ENCODE data around the gene ANGPTL4. TPM values are rescaled to one million over a fixed set of nuclear protein-coding genes. Genes with fewer than 3 reads are reported as not detected.

The ANGPTL4 gene
- total and polyA plus RNA-seq, 2 experiments from 2014 or later = 1.9 to 2.2 TPM

GRCh38 chr19:8397746-8398310, 33.9 kb downstream of the ANGPTL4 start (continued):
- TF ChIP-seq, protein P1, sequence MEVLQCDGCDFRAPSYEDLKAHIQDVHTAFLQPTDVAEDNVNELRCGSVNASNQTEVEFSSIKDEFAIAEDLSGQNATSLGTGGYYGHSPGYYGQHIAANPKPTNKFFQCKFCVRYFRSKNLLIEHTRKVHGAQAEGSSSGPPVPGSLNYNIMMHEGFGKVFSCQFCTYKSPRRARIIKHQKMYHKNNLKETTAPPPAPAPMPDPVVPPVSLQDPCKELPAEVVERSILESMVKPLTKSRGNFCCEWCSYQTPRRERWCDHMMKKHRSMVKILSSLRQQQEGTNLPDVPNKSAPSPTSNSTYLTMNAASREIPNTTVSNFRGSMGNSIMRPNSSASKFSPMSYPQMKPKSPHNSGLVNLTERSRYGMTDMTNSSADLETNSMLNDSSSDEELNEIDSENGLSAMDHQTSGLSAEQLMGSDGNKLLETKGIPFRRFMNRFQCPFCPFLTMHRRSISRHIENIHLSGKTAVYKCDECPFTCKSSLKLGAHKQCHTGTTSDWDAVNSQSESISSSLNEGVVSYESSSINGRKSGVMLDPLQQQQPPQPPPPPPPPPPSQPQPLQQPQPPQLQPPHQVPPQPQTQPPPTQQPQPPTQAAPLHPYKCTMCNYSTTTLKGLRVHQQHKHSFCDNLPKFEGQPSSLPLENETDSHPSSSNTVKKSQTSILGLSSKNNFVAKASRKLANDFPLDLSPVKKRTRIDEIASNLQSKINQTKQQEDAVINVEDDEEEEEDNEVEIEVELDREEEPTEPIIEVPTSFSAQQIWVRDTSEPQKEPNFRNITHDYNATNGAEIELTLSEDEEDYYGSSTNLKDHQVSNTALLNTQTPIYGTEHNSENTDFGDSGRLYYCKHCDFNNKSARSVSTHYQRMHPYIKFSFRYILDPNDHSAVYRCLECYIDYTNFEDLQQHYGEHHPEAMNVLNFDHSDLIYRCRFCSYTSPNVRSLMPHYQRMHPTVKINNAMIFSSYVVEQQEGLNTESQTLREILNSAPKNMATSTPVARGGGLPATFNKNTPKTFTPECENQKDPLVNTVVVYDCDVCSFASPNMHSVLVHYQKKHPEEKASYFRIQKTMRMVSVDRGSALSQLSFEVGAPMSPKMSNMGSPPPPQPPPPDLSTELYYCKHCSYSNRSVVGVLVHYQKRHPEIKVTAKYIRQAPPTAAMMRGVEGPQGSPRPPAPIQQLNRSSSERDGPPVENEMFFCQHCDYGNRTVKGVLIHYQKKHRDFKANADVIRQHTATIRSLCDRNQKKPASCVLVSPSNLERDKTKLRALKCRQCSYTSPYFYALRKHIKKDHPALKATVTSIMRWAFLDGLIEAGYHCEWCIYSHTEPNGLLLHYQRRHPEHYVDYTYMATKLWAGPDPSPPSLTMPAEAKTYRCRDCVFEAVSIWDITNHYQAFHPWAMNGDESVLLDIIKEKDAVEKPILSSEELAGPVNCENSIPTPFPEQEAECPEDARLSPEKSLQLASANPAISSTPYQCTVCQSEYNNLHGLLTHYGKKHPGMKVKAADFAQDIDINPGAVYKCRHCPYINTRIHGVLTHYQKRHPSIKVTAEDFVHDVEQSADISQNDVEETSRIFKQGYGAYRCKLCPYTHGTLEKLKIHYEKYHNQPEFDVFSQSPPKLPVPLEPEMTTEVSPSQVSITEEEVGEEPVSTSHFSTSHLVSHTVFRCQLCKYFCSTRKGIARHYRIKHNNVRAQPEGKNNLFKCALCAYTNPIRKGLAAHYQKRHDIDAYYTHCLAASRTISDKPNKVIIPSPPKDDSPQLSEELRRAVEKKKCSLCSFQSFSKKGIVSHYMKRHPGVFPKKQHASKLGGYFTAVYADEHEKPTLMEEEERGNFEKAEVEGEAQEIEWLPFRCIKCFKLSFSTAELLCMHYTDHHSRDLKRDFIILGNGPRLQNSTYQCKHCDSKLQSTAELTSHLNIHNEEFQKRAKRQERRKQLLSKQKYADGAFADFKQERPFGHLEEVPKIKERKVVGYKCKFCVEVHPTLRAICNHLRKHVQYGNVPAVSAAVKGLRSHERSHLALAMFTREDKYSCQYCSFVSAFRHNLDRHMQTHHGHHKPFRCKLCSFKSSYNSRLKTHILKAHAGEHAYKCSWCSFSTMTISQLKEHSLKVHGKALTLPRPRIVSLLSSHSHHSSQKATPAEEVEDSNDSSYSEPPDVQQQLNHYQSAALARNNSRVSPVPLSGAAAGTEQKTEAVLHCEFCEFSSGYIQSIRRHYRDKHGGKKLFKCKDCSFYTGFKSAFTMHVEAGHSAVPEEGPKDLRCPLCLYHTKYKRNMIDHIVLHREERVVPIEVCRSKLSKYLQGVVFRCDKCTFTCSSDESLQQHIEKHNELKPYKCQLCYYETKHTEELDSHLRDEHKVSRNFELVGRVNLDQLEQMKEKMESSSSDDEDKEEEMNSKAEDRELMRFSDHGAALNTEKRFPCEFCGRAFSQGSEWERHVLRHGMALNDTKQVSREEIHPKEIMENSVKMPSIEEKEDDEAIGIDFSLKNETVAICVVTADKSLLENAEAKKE (CRISPR knock-in tag; IDR thresholded peaks at IDR 0.05) = no peak

- H2AFZ ChIP-seq = no peak overlapping the region
- H3F3A ChIP-seq (replicated peaks; ENCODE audit: low read depth) = 0 out of 2 replicates have a peak, but pooled peaks cover 3% of the 10 kb centered on the region
- no peaks in the 10 kb centered on the region for H3K9me2 ChIP-seq (ENCODE audit: insufficient read depth)
- Mint-ChIP-seq H3K36me3 (ENCODE audit: low read depth) (peaks cover 22% of the 10 kb centered on the region), H3K9me3 (no peaks in the 10 kb centered on the region), H3K4me1 (peaks cover 7% of the 10 kb centered on the region; the same call in 2 of the 3 replicates), H3K27me3 (ENCODE audit: insufficient read depth, low read depth, poor library complexity) (peaks cover 8% of the 10 kb centered on the region), H3K4me3 (no peak overlapping the region), H3K27ac (no peak overlapping the region)
- TF ChIP-seq CTCF (conservative IDR thresholded peaks at IDR 0.05; ENCODE audit: low read depth in 2 of 2) (no peak), CREB1 (CRISPR knock-in tag; IDR thresholded peaks at IDR 0.05; ENCODE audit: low read depth) (no peak), EZH2 (IDR thresholded peaks at IDR 0.05; ENCODE audit: low read depth, unreplicated experiment) (no peak), STAT1 (IDR thresholded peaks at IDR 0.05; ENCODE audit: unreplicated experiment) (no peak), ETS1 (IDR thresholded peaks at IDR 0.05) (no peak), ZNF114 (CRISPR knock-in tag; IDR thresholded peaks at IDR 0.05) (no peak), JUNB (IDR thresholded peaks at IDR 0.05; ENCODE audit: unreplicated experiment) (no peak), ZNF331 (CRISPR knock-in tag; IDR thresholded peaks at IDR 0.05; ENCODE audit: low read depth) (no peak), NANOG (IDR thresholded peaks at IDR 0.05; ENCODE audit: borderline replicate concordance) (no peak), POLR2AphosphoS5 (IDR thresholded peaks at IDR 0.05; ENCODE audit: low read depth) (no peak), EZH2phosphoT487 (IDR thresholded peaks at IDR 0.05; ENCODE audit: unreplicated experiment) (no peak)
- H3K36me3 ChIP-seq (ENCODE audit: insufficient read depth) = no peaks in the 10 kb centered on the region
- H3K4me1 ChIP-seq (ENCODE audit: insufficient read depth) = peaks cover 4% of the 10 kb centered on the region; the same call in 1 of the 2 replicates
- peaks cover 53% of the 10 kb centered on the region for H3K79me2 ChIP-seq (replicated peaks; ENCODE audit: insufficient read depth)
- H3K27ac ChIP-seq (ENCODE audit: low read depth) = no peak overlapping the region
- DNase-seq (ENCODE audit: low spot score) (no peak), ATAC-seq (no peak)
- H4K20me1 ChIP-seq (replicated peaks; ENCODE audit: insufficient read depth) = peaks cover 9% of the 10 kb centered on the region; the same call in 1 of the 2 replicates
- no peak overlapping the region for H3K4me2 ChIP-seq
- no peaks in the 10 kb centered on the region for H3K27me3 ChIP-seq (ENCODE audit: insufficient read depth)
- H3K4me3 ChIP-seq = no peak overlapping the region
These were observed 34.4 kb downstream of the ANGPTL4 start for GRCh38 chr19:8398311-8398771.

Data from GM23338 (cell line).